ENCODE measurements around the gene KCMF1. TPM values are rescaled to one million over a fixed set of nuclear protein-coding genes. Genes with fewer than 3 reads are reported as not detected.

KCMF1 gene
- polyA plus RNA-seq, 1 experiment = 121 TPM

GRCh38 chr2:85012855-85013254, 41.9 kb downstream of the KCMF1 start:
- POLR2A ChIA-PET = no interaction called here
- H3K4me3 ChIP-seq (ENCODE audit: low read depth, low read length) = no peak overlapping the region
- DNase-seq (ENCODE audit: low read depth, low spot score) = no peak
- no peak overlapping the region for H3K27ac ChIP-seq (ENCODE audit: low read depth, low read length)
- no peak for TF ChIP-seq CTCF (IDR thresholded peaks at IDR 0.05; ENCODE audit: low read depth, low read length)
- H3K27me3 ChIP-seq (ENCODE audit: control insufficient read depth, insufficient read depth, low read length) = no peaks in the 10 kb centered on the region
- CTCF ChIA-PET = interaction anchor here (1.2 kb wide), 1 partner anchor 288 kb away, joined by 7 read pairs; no protein-coding TSS in a partner anchor
- no peaks in the 10 kb centered on the region for H3K9me3 ChIP-seq (ENCODE audit: control insufficient read depth, insufficient read depth, low read length)

GRCh38 chr2:85015653-85016360, 44.8 kb downstream of the KCMF1 start:
- peak; percentile 12; the same call in 1 of the 2 replicates for TF ChIP-seq CTCF (IDR thresholded peaks at IDR 0.05; ENCODE audit: low read depth, low read length)
- DNase-seq (ENCODE audit: low read depth, low spot score) = no peak
- CTCF ChIA-PET = interaction anchor here (0.6 to 1.7 kb wide), 16 partner anchors 9 to 311 kb away, joined by 3 to 9 read pairs (median 4); no protein-coding TSS in a partner anchor
- Histone ChIP-seq H3K27ac (ENCODE audit: low read depth, low read length) (peak overlapping the region; percentile 39), H3K4me3 (ENCODE audit: low read depth, low read length) (no peak overlapping the region), H3K27me3 (ENCODE audit: control insufficient read depth, insufficient read depth, low read length) (no peaks in the 10 kb centered on the region), H3K9me3 (ENCODE audit: control insufficient read depth, insufficient read depth, low read length) (no peaks in the 10 kb centered on the region)
- POLR2A ChIA-PET = no interaction called here

- H3K27ac ChIP-seq (ENCODE audit: low read depth, low read length) = no peak overlapping the region
- no peak for DNase-seq (ENCODE audit: low read depth, low spot score)
- TF ChIP-seq CTCF (IDR thresholded peaks at IDR 0.05; ENCODE audit: low read depth, low read length) = no peak
- CTCF ChIA-PET = interaction anchor here (0.6 to 1.7 kb wide), 7 partner anchors 13 to 269 kb away, joined by 3 to 6 read pairs (median 4); no protein-coding TSS in a partner anchor
- H3K4me3 ChIP-seq (ENCODE audit: low read depth, low read length) = no peak overlapping the region
- no peaks in the 10 kb centered on the region for H3K9me3 ChIP-seq (ENCODE audit: control insufficient read depth, insufficient read depth, low read length)
- POLR2A ChIA-PET = no interaction called here
- H3K27me3 ChIP-seq (ENCODE audit: control insufficient read depth, insufficient read depth, low read length) = no peaks in the 10 kb centered on the region
Observed at GRCh38 chr2:85016446-85016845, 45.5 kb downstream of the KCMF1 start.

GRCh38 chr2:85017411-85018048, 46.6 kb downstream of the KCMF1 start:
- H3K4me3 ChIP-seq (ENCODE audit: low read depth, low read length) = no peak overlapping the region
- no peaks in the 10 kb centered on the region for H3K9me3 ChIP-seq (ENCODE audit: control insufficient read depth, insufficient read depth, low read length)
- ChIA-PET POLR2A (interaction anchor here (0.6 to 0.8 kb wide), 3 partner anchors 22 to 40 kb away, joined by 3 to 5 read pairs (median 3); no protein-coding TSS in a partner anchor), CTCF (interaction anchor here (0.5 to 1.7 kb wide), 22 partner anchors 9 to 294 kb away, joined by 3 to 30 read pairs (median 4); partner anchors contain the start of gene KCMF1)
- no peaks in the 10 kb centered on the region for H3K27me3 ChIP-seq (ENCODE audit: control insufficient read depth, insufficient read depth, low read length)
- no peak overlapping the region for H3K27ac ChIP-seq (ENCODE audit: low read depth, low read length)
- peak; percentile 49 for TF ChIP-seq CTCF (IDR thresholded peaks at IDR 0.05; ENCODE audit: low read depth, low read length)
- DNase-seq (ENCODE audit: low read depth, low spot score) = no peak

- ChIA-PET CTCF (interaction anchor here (0.5 to 1.7 kb wide), 19 partner anchors 8 to 679 kb away, joined by 3 to 30 read pairs (median 4); no protein-coding TSS in a partner anchor), POLR2A (interaction anchor here (0.6 to 0.8 kb wide), 3 partner anchors 21 to 40 kb away, joined by 3 to 5 read pairs (median 3); no protein-coding TSS in a partner anchor)
- DNase-seq (ENCODE audit: low read depth, low spot score) = no peak
Observed at GRCh38 chr2:85018049-85018447, 47.1 kb downstream of the KCMF1 start.

More at GRCh38 chr2:85018049-85018447, 47.1 kb downstream of the KCMF1 start:
- no peaks in the 10 kb centered on the region for H3K9me3 ChIP-seq (ENCODE audit: control insufficient read depth, insufficient read depth, low read length)
- no peak overlapping the region for H3K27ac ChIP-seq (ENCODE audit: low read depth, low read length)
- H3K27me3 ChIP-seq (ENCODE audit: control insufficient read depth, insufficient read depth, low read length) = no peaks in the 10 kb centered on the region
- no peak for TF ChIP-seq CTCF (IDR thresholded peaks at IDR 0.05; ENCODE audit: low read depth, low read length)
- no peak overlapping the region for H3K4me3 ChIP-seq (ENCODE audit: low read depth, low read length)

Data from AG04450 (cell line).